PFSK-1 (cell line): Measurements from ENCODE around the gene RNF207.

ENCODE experiments used
- FOXP2 ChIP-seq: optimal IDR thresholded peaks from 2 replicates; pipeline ENCODE3; 2011; ENCODE audit warnings: borderline replicate concordance, control low read depth, inconsistent platforms; ENCODE audit not compliant: insufficient read depth; ENCODE audit errors: extremely low read length, extremely low read depth
- POLR2AphosphoS5 ChIP-seq: IDR thresholded peaks from 2 replicates; pipeline ENCODE4 v1.6.1; 2012; ENCODE audit warnings: low read depth, mild to moderate bottlenecking, control low read depth, low read length, moderate library complexity
- REST ChIP-seq, 2 experiments: IDR thresholded peaks; 2 replicates each; pipeline versions ENCODE4 v1.6.1 to v1.8.0; 2011 to 2012; ENCODE audit warnings: low read depth in 2 of 2, low read length in 2 of 2, control low read depth in 1 of 2, inconsistent platforms in 1 of 2, mild to moderate bottlenecking in 1 of 2, moderate library complexity in 1 of 2; ENCODE audit not compliant: insufficient read depth in 1 of 2
- SIN3A ChIP-seq: IDR thresholded peaks from 2 replicates; pipeline ENCODE4 v1.6.1; 2012; ENCODE audit warnings: mild to moderate bottlenecking, low read length, moderate library complexity, borderline replicate concordance; ENCODE audit not compliant: insufficient read depth
- TAF1 ChIP-seq: IDR thresholded peaks from 2 replicates; pipeline ENCODE4 v1.6.1; 2012; ENCODE audit warnings: low read length, control low read depth, borderline replicate concordance; ENCODE audit not compliant: insufficient read depth

Gene RNF207

GRCh38 chr1:6243993-6244392 lies 38.1 kb downstream of the RNF207 start, which contains the start of gene HES3:
TSS of gene HES3 (plus strand) at chr1:6244179. CDS start at chr1:6244366, 187 bp downstream.
- TF ChIP-seq TAF1: no peak
- TF ChIP-seq POLR2AphosphoS5: no peak

- TF ChIP-seq REST (IDR thresholded peaks at IDR 0.05; ENCODE audit: insufficient read depth in 1 of 2, low read depth in 2 of 2, low read length in 2 of 2) (no peak), SIN3A (no peak), TAF1 (no peak), POLR2AphosphoS5 (no peak), FOXP2 (no peak)
Observed at GRCh38 chr1:6244401-6245049, 38.6 kb downstream of the RNF207 start.

- TF ChIP-seq POLR2AphosphoS5 (no peak), TAF1 (no peak), REST (IDR thresholded peaks at IDR 0.05; ENCODE audit: insufficient read depth in 1 of 2, low read depth in 2 of 2, low read length in 2 of 2) (peak; percentile 97 to 99), FOXP2 (peak; percentile 23), SIN3A (peak; percentile 99; the same call in 1 of the 2 replicates)
Observed at GRCh38 chr1:6245086-6245868, 39.4 kb downstream of the RNF207 start.

GRCh38 chr1:6245869-6246496 lies 40.1 kb downstream of the RNF207 start:
- TF ChIP-seq REST (IDR thresholded peaks at IDR 0.05; ENCODE audit: insufficient read depth in 1 of 2, low read depth in 2 of 2, low read length in 2 of 2) (peak in 1 of 2 experiments; percentile 46; a peak in 2 of 4 replicates), SIN3A (no peak)

- no peak for TF ChIP-seq POLR2AphosphoS5
- no peak for TF ChIP-seq SIN3A
- peak; percentile 56 to 65; a peak in 2 of 4 replicates for TF ChIP-seq REST (IDR thresholded peaks at IDR 0.05; ENCODE audit: insufficient read depth in 1 of 2, low read depth in 2 of 2, low read length in 2 of 2)
- TF ChIP-seq FOXP2: peak; percentile 44
- no peak for TF ChIP-seq TAF1
Observed at GRCh38 chr1:6246497-6247467, 40.9 kb downstream of the RNF207 start.
